ENCODE measurements around the gene DNAI7.

The DNAI7 gene, protein sequence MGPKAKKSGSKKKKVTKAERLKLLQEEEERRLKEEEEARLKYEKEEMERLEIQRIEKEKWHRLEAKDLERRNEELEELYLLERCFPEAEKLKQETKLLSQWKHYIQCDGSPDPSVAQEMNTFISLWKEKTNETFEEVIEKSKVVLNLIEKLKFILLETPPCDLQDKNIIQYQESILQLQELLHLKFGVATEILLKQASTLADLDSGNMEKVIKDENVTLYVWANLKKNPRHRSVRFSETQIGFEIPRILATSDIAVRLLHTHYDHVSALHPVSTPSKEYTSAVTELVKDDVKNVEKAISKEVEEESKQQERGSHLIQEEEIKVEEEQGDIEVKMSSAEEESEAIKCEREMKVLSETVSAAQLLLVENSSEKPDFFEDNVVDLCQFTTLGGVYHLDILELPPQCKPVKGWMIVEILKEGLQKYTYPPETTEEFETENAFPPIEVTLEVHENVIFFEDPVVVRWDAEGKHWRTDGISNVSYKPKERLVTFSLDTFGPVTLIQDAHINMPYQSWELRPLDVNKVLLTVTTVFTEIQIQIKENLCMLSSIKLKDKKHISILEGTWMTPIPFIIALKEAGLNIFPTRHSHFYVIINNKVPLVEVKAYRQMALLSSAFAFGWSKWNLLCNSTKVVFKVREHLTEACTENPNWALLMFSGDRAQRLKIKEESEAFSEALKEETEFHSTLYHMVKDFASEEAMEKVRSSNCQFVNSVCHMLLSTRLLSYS

DNA sequence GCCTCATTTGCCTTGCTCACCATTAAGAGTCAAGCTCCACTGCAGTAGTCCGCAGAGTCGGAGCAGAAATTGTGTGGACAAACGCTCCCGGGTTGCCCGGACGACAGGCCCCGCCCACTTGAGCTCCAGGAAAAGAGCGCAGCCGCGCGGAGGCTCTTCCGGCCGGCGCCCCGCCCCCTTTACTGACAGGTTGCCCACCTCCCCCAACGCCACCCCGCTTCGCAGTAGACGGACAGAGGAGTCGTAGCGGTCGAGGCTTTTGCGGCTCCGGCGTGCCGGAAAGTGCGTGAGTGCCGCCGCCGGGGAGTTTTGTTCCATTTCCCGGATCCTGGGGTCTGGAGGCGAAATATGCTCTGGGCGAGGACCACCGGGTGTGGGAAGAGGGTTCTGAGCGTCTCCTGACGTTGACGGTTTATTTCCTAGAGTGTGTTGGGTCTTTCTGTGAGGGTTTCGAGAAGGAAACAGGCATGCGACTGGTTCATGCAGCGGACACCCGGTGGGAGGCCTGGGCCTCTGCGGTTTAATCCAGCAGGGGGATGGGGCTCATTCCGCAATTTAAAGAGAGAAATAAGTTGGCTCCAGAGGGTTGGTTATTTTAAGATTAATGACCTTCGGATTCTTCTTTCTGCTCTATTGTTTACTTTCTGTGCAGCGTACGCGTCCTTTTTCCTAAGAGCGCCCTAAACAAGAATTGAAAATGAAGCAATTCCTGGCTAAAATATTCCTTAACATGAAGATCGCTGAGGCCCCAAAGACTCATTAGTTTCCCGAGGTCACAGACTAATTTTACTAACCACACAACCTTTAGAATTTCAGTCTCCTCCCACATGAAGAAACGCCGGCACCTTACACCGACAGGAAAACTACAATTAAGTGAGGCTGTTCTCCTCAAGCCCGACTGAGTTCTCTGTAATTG lies at the start of gene DNAI7, which contains the start of gene ETFRF1:
DNAI7 (minus strand) TSS at position 105 of the 916 bp plus-strand sequence; CDS start at position 23, 82 bp downstream.
ETFRF1 (plus strand) TSS at position 182 of the 916 bp plus-strand sequence. CDS start 8,720 bp downstream, outside the sequence.
- peak; percentile 59 for FAIRE-seq

DNA sequence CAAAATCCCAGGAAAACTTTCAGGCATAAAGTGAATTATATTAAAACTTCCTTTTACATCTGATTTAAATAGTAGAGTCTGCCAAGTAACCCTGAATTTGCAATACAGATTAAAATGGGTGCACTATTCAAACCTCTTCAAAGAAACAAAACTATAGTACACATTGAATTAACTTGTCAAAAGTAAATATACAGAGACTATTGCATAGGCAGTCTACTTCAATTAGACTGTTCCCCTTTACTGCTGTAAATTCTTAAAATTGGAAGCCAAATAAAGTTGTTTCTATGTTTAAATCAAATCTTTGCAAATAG lies 48.7 kb upstream of the DNAI7 start:
- FAIRE-seq: no peak

DNA sequence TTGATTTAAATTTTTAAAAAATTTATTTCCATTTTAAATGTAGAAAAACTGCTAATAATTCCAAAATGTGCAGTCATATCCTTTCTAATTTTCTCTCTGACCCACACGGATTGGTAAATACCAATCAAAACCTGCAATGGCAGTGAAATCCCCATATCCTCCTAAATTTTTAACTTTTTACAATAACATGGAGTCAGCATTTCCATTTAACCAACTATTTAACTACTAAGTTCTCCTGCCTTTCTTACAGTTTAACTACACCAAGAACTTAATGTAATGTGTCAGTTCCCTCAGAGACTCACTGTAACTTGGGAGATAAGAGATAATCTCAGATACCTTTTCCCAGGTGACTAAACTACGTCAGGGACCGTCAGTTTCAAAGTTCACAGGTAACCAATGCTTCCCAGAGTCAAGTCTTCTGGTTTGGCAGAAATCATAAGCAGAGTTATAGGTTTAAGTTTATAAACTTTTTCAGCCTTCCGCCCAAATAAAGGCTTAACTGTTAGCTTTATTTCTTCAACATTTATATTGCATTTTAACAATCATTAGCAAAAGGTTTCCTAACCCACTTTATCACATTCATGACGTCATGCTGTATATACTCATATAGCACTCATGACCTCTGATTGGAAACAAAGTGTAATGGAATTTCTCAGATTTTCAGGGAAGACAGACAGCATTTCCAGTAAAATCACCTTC lies 48.2 kb upstream of the DNAI7 start:
- FAIRE-seq: no peak

DNA sequence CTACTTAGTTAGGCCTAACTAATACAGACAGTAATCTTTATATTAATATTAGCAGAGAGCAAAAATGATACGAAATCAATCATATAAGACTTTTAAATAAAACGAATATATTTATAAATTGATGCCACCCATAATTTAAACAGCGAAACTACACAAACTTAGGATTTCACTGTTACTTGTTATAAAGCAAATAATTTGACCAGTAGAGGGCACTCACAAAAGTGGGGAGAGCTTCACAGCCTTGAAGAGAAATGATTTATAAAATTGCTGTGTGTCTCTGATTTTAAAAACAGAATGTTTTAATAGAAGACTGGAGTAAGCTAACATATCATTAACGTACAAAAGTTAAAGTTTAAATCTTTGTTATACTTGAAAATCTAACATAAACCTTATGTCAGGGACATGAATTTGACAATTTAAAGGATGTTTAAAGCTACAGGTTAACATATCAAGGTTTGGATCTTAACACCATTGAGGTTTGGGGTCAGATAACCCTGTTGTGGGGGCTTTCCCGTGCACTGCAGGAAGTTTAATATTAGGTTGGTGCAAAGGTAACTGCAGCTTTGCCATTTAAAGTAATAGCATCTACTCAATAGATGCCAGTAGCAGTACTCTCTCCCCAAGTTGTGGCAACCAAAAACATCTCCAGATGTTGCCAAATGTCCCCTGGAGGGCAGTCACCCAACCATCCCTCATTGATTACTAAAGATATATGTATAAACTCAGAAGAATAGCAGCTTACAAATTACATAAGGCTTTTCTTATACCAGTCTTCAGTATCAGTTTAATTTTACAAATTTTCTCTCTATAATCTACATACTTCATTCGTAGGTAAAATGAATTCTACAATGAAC lies 46.4 kb upstream of the DNAI7 start:
- FAIRE-seq: peak; percentile 98

DNA sequence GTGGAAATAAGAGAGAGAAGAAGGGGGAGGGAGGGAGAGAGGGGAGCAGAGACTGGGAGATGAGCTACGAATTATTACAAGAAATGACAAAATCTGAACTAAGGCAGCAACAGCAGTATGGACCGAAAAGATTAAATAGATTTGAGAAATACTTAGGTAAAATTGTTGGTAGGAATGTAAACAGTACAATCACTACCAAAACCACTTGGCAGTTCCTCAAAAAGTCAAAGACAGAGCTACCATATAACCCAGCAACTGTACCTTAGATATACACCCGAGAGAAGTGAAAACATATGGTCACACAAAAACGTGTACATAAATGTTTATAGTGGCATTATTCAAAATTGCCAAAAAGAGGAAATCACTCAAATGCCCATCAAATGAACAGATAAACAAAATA lies 41.7 kb upstream of the DNAI7 start:
- no peak for FAIRE-seq

DNA sequence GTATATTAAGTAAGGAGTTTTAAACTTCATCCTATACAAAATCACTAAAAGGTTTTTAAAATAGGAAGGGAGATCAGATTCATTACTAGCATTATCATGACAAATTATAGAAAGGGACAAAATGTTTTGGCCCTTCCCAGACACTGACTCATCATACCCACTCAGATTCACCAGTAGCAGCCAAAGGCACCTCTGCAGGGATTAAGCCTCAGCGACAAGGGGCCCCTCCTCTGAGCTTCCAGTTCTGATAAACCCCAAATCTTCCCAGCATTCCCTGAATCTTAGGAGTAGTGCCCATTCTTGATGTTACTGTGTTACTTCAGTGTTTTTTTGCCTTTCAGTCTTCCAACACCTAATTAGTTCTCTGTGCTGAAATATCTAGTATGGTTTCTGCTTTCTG lies 41.2 kb upstream of the DNAI7 start:
- FAIRE-seq: no peak

DNA sequence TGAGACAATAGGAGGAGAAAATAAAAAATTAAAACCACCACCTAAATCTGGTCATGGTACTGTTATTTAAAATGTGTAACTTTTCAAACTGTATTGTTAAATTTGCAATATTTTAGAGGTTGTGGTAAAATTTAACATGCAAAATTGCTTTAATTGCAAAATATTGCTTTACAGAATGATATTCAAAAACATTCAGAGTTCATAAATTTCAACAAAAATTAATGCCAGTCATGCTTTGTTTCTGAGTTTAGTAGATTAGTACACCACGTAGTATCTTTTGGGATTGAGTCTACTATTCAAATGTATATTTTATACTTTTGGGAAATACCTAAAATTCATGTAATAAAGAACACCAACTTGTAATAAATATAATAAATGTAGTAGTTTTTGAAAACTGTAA lies 18.4 kb upstream of the DNAI7 start:
- no peak for FAIRE-seq

DNA sequence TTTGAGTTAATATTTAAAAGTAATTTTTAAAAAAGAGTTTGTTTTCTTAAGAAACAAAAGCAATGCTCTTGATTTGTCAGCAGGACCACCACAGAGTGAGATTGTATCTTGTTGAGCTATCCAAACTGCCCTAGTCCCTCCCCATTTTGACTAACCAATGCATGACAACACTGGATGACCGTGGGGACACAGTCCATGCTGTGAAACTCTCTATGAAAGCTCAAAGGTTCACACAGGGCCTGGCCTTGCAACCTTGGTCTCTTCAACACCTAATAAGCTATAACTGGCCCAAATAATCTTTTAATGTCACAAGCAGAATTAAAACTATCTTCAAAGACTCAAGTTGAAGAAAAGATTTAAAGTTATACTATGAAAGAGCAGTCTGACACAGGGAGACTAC lies 13.6 kb upstream of the DNAI7 start:
- no peak for FAIRE-seq

DNA sequence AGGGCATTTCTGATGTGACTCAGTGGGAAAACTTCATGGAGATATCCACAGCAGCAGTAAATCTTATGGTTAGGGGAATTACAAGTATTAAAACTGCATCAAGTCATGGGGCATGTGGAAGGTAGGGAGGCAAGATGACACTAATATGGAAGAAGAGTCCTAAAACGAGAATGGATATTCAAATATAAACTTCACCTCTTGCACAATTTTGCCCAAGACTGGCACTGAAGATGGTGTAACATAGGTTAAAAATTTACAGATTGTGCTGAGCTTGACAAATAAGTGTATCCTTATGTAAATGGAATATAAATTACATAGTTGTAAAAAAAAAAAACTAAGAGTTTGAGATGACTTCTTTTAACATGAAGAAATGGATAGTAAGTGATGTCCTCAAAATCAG lies 12.9 kb upstream of the DNAI7 start:
- FAIRE-seq: no peak

DNA sequence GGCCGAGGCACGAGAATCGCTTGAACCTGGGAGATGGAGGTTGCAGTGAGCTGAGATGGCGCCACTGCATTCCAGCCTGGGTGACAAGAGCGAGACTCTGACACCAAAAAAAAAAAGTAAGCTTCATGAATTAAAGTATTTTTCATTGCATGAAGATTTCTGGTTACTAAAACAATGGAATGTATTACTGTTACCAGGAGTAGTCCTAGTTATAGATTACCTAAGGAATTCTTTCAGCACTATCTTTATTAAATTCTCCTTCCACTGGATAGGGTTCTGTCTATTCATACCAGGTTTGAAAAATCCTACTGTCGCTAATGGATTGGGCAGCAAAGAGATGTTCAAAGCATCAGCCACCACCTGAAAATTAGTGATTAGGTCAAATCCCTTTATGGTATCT lies 12.5 kb upstream of the DNAI7 start:
- FAIRE-seq: no peak

DNA sequence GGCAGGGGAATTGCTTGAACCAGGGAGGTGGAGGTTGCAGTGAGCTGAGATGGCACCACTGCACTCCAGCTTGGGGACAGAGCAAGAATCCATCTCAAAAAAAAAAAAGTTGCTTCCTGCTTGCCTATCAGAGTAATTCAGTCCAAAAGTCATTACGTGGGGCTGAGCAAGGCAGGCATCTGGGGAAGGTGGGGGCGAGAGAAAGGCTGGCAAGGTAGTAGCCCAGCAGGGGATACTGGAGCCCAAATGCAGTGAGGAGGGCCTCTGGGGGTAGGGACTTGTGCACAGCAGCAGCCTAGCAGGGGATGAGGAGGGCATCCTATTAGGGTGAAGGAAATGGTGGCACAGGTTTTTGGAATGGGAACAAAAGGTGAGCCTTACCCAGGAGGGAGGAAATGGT lies 7.2 kb upstream of the DNAI7 start:
- no peak for FAIRE-seq

DNA sequence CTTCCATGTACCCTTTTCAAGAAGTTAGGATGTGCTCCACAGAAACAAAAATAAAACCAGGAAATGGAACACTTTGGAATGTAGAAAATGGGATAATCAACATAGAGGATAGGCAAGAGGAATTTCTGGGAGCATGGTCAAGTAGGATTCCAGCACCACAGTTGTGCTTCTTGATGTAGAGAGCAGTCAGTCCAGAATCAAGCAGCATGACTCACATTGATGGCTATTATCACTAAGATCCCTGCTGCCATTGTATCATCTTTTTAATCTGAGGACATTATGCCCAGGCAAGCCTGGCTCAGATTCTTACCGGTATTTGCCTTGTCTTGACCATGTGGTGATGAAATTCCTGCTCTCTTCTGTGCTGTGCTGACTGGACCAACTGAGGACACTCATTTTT lies 5.7 kb upstream of the DNAI7 start:
- no peak for FAIRE-seq

DNA sequence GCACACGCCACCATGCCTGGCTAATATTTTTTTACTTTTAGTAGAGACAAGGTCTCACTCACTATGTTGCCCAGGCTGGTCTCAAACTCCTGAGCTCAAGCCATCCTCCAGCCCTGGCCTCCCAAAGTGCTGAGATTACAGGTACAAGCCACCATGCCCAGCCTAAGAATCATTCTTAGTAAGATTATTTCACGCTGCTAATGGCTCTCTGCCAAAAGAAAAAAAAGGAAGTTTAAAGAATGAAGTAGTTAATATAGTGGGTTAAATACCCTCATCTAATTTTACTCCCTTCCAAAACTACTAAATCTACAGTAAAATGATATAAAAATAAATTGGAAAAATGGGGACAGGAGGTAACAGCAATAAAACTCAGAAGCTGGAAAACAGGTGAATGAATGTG lies 2.6 kb upstream of the DNAI7 start:
- FAIRE-seq: no peak

DNA sequence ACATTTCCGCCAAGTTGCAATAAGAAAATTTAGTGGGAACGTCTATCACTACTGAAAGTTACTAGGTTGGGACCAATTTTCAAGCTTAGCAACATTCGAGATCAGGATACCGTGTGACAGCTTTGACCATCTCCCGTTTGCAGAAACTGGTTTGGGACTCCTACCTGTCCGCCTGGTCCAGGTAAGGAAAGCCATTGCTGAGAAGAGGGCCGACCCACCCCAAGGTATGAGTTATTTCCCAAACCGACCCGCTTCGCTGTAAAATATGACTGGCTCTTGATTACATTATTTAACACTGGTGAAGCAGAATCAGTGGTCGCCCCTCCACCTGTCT lies 271 bp downstream of the DNAI7 start:
- no peak for FAIRE-seq

DNA sequence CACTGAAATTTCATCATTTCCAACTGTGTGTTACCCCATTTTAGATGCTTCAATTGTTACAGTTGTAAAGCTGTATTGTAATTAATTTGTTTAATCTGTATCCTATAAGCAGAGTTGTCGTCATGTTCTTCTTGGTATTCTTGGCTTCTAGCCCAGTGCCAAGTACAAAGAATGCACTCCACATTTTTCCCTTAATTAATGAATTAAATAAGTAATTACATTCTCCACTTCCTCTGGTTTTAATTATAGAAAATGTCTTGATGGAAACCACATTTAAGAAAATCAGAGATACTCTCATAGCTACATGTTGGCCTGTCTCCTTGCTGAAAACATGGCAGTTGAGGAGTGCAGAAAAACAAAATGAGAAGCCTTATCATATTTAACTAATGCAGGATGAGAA lies 746 bp downstream of the DNAI7 start:
- FAIRE-seq: no peak

DNA sequence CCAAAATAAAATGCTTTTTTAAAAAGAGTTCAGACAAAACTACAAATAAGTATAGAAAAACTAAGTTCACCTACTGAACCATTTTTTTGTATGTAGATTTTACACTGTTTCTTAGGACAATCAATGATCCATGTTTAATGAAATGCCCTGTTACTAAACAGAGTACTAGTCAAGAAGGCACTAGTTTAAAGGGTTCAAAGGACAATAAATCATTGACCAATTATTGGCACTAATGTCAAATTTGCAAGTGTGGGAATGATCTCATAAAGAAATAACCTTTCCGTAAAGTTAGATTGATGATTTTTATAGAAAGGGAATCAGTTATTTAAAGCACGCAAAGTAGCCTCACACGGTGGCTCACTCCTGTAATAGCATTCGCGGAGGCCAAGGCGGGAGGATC lies 4.2 kb downstream of the DNAI7 start:
- no peak for FAIRE-seq

DNA sequence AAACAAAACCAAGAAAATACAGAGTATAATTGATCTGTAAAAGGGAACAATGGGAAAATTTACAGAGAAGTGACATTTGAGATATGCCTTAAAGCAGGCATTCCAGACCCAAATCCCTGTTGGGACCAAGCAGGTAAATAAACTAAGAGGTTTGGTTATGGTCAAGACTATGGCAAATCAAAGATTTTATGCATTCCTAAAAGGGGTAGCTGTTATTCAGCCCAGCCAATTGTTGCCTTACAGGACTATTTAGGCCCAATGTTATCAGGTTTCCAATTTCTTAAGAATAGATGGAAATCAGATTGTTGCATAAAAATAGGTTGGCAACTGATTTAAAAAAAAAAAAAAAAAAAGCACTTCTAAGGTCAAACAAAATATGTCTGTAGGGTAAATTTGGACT lies 5.3 kb downstream of the DNAI7 start:
- FAIRE-seq: no peak

DNA sequence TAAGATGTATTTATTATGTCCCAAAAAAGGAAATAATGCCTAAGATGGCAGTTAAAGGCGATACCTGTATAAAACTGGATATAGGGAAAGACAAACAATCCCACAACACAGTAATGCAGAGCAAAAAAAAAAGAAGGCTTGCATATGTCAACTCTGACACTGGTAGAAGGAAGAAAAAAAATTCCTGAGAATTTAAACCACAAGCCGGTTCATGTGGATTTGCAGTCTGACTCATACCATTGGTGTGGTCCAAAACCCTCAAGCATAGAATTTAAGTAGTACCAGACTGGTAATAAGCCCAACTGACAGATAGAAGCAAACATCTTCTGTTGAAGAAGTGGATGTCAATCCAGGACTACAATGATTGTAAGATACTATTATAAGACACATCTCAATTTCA lies 7.2 kb downstream of the DNAI7 start:
- no peak for FAIRE-seq

DNA sequence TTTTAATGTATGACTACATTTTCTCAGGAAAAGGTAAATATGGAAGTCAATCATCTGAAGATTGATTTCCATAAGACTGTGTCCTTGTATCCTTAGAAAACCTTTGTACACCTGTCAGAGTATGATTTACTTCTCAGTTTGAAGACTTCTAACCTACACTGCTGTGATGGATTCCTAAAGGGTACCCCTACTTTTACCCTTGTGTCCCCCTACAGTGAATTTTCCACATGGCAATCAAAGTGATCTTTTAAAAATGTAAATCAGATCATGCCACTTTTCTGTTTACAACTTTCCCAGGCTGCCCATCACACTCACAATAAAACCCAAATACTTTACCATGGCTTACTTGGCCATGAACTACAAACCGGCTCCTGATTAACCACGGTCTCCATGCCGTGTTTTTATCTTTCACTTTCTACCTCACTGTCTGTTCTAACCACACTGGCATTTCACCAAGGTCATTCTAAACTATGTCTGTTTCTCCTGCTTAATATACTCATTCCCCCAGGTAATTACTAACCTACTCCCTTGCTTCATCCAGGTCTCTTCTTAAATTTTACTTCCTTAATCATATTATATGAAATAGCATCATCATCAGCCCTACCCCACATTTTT lies 8.1 kb downstream of the DNAI7 start:
- no peak for FAIRE-seq

DNA sequence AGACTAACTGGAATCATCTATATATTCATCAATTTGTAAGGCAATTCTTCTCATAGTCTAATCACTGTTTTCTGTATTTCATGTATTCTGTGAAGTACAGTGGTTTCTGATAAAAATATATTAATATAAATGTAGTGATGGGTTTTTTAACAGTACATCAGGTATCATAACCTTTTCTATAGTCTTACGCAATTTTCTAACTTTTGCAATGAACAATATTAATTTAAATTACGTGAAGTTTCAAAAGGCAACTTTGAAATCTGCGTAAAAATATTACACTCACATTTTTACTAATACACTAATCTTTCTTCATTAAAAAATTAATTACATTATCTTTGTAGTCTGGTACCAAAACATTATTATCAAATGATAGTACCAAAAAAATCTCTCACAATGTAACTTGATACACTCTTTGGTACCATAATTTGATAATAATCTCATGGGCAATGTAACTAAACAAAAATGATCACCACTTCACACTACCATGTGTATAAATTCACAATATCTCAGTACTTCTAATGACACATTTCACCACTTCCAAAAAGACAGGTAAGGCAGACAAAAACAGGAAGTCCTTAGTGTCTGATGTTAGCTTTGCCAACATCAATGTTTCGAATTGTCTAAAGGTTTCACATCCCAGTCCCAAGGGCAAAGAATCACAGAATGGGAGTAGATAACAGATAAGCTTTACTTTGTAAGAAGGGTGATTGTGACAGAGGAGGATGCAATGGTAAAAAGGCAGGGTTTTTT lies 8.7 kb downstream of the DNAI7 start:
- FAIRE-seq: no peak

DNA sequence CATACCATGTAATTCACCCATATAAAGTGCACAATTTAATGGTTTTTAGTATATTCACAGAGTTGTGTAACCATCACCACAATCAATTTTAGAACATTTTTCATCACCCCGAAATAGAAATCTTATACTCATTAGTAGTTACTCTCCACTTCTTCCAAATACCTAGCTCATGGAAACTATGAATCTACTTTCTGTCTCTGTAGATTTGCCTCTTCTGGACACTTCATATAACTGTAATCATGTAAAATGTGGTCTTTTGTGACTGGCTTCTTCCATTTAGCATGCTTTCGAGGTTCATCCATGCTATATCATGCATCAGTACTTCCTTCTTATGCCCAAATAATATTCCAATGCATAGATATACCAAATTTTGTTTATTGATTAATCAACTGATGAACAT lies 10.8 kb downstream of the DNAI7 start:
- no peak for FAIRE-seq

All from A204.1 (cell line).